HG03558 (cell line): ENCODE measurements around the gene ZNF22.

Experiments
- ATAC-seq: cut with Tn5 transposase; IDR thresholded peaks from one replicate; pipeline ENCODE4 v1.9.1; 2021; ENCODE audit warnings: moderate number of reproducible peaks; ENCODE audit not compliant: unreplicated experiment; ENCODE audit errors: extremely low read depth

The ZNF22 gene

DNA sequence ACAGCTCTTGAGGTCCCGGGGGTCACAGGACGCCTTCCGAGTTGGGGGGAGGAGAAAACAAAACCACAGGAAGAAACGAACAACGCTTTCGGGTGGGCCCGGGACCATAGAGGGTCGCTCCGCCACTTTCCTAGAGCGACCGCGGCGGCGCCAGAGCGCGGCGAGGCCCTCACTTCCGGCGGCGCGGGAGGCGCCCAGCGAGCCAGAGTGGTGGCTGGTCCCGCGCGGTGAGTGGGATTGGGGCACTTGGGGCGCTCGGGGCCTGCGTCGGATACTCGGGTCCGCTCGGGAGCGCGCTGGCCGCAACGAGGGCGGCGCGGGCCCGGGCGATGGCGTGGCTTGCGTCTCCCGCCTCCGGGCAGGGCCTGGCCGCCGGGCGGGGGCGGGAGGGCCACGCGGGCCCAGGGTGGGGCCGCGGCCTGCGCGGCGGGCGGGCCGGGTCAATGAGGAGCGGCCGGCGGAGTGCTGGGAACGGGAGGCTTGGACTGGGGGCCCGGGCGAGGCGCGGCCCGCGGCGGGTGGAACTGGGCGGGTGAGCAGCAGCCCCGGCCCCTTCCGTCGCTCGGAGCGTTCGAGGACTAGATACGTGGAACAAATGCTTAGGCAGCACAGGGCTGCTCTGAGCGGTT lies at the start of gene ZNF22:
Gene ZNF22, plus strand, starts transcription at position 172 of the 629 bp plus-strand sequence. CDS start 2,446 bp downstream, outside the sequence.
- ATAC-seq: peak; percentile 44

DNA sequence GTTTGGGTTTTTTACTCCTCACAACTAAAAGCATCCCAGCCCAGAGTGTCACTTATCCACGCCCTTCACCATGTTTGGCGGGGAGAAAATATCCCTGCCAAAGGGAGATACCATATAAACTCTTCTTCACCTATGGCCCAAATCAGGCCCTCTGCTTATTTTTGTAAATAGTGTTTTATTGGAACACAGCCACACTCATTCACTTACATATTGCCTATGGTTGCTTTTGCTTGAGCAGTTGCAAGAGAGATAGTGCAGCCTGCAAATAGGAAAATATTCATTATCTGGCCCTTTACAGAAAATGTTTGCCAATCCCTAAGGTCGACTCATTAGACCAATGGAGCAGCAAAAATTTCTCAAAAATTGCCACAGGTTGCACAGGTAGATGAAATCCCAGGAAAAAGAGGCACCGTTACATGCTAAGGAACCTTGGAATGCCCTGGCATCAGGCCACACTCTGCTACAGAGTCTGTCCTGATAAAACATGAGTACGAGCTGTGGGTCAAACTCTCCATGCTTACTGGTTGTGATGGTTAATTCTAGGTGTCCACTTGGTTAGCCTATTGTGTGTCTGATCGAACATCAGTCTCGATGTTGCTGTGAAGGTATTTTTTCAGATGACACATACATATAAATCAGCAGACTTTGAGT lies 49.0 kb upstream of the ZNF22 start:
- no peak for ATAC-seq

DNA sequence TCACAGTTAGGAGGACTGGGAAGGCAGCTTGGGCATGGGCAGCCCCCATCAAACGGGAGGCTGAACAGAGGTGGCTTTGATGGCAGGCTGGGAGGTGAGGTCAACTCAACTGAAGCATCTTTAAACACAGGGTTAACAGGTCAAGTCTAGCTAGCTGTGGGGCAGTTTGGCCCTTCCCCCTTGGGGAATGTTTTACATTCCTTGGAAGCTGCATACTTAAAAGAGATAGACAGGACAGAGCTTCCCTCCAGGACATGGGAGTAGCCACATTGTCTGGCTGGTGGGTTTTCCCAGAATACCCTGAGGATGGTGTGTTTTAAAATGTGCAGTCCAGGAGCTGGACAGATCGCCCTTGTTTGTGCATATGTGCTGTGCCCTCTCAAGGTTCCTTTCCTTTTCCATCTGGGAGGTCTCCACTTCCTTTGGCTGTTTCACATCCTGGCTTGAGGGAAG lies 47.9 kb upstream of the ZNF22 start:
- no peak for ATAC-seq

DNA sequence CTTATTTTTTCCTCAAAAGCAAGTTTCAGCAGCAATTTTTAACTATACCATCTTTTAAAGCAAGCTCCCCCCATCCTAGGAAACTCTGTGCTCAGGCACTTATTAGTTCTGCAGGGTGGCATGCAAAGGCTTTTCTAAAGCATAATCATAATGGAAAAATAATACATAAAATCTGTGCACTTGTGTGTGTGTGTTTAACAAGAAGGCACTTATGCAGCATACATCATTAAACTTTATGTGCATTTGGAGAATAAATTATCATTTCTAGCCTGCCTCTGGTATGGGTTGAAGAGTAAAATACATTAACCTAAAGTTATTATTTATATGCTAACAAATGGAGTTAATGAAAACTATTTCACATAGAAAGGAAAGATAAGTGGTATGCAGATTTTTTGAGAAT lies 46.7 kb upstream of the ZNF22 start:
- ATAC-seq: no peak

DNA sequence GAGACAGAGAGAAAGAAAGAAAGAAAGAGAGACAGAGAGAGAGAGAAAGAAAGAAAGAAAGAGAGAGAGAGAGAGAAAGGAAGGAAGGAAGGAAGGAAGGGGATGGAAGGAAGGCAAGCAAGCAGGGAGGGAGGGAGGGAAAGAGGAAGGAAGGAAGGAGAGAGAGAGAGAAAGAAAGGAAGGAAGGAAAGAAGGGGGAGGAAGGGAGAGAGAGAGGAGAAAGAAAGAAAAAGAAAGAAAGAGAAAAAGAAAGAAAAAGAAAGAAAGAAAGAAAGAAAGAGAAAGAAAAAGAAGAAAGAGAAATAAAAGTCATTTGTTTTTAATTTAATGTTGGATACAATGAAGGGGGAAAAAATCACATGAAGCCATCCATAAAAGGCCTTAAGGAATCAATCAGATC lies 45.8 kb upstream of the ZNF22 start:
- ATAC-seq: no peak

DNA sequence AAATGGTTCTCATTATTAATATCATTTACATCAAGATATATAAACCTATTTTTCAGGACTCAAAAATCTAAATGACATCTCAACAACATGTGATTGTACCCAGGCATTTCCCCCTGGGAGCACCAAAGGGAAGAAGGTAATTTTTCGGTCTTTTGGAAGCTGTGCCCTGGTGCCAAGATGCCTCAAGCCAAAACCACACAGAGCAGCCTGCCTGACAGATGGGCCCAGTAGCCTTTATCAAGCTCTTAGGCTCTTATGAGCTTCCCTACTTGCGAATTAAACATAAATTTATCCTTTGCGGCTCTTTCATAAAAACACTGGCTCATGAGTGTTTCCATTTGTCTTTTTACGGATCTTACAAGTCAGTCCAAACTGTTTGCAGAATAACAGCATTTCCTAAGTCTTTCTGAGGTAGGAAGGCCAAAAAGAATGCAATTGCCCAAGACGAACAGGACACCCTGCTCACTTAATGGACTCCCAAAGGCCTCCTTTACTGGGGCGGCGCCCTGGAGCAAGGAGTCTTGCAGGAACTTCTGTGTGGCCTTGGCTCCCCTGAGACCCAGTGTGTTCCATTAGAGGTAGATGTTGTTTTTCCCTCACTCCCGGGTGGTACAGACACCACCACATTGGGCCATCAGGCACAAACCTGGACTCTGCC lies 45.2 kb upstream of the ZNF22 start:
- no peak for ATAC-seq

DNA sequence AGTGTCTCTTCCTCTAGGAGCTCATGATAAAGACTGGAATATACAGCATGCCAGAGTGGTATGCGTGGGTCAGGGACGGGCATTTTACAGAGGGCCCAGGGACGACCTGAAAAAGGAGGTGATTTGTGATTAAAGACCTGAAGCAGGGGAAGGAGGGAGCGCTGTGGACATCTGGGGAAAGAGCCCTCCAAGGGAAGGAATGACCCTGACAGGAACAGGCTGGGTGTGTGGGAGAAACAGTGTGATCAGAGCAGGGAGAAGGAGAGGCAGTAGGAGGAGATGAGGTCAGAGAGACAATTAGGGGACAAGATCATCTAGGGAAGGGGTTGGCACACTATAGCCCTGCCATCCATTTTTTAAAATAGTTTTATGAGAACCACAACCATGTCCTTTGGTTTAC lies 44.5 kb upstream of the ZNF22 start:
- ATAC-seq: no peak

DNA sequence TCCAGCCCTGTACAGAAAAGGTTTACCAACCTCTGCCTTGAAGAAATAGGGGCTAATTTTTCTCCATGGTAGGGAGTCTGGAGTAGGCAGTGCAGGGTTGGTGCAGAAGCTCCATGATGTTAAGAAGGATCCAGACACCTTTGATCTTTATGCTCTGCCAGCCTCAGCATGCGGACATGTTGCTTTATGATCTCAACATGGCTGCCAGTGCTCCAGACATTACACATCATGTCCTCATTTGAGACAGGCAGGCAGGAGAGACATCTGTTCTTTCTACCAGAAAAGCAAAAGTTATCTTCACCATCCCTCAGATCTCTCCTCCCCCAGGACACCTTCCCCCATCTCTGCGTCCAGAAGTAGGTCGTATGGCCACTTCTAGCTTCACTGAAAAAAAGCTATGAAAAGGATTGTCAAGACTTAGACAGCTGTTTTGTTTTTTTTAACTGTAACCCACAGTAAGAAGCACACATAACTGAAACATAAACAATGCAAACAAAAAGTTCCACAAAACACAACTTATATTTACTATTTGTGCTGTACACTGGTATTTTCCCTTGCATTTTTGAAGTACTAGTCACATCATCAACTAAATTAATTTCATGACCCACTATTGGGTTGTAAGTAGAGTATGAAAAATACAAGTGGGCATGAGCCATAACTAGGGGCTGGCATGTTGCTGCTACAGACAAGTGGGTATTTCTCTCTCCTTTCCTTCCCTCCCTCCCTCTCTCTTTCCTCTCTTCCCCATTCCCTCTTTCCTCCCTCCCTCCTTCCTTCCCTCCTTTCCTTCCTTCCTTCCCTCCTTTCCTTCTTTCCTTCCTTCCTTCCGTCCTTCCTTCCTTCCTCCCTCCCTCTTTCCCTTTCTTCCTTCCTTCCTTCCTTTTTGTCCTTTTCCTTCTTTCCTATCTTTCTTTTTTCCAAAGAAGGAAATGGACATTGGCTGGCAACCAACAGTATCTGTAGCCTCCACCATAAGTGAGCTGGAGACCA lies 43.7 kb upstream of the ZNF22 start:
- no peak for ATAC-seq

DNA sequence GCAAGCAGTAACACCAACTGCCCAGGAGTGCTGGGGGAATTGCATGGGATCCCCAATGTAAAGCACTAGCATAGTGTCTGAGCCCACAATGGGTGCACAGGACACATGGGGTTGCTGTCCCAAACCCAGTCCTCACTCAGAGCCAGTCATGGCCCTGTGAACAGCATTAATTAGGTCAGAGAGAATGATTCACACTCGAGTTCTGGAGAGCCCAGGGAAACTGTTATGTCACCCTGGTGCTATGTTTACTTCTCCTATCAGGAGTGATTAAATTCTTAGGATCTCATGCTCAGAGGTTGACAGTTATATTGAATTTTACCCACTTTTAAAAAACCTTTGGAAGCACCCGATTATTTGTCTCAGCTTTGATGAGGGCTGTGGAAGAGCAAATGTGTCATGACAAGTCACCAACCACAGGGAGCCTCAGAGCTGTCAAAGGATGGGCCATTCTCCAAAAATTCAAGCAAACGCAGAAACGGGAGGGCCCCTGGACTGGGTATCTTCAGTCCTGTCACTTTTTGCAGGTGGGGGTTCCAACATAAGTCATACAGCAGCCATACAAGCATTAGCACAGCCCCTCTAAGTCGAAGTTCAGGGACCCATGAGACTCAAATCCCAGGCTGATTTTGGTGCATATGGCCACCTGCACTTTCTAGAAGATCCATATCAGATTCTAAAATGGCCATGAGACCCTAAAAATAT lies 42.4 kb upstream of the ZNF22 start:
- no peak for ATAC-seq

DNA sequence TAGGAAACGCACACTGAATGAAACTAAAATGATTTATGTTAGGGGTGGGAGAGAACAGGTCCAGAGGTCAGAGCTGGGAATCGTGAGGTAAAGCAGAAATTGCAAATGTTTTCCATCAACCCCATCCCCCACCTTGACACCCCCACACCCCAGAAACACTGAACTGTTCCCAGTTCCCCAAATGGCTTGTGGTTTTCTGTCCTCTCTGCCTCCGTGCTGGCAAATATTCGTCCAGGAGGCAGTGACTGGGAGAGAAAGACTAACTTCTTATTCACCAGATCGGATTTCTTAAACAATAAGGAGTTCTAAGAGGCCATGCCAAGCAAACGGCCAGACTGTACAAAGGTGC lies 41.9 kb upstream of the ZNF22 start:
- ATAC-seq: no peak

DNA sequence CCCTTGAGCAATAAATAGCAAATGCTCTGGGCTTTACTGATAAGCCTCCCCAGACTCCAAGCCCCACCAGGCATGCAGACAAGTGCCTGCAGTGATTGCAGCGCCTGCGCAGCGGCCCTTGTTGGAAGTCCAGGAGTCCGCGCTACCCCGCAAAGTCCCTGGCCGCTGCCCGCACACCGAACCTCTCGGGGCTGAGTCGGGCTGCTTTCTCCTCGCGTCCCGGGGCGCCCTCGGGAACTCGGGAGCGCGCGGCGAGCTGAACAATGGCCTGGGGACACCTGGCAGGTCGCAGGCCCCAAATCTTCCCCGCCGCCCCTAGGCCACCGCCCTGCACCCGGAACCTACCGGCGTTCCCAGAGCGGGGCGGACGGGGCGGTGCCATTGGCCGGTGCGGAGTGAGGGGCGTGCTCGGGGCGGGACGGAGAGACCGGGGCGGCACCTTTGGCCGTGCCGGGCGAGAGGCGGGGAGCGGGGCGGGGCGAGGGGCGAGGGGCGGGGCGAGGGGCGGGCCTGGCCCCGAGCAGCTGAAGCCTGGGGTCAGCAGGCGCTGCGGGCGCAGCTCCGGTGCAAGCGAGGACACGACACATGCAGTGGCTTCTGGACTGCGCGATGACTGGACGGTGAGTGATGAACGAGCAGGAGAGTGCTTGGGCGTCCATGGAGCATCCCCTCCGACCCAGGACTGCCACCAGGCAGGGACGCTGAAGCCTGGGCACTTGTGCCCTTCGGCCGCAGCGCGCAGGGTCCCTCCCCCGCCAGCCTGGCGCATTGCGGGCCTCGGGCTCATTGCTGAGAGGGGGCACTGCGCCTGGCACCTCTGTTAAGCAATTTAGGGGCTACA lies 41.3 kb upstream of the ZNF22 start, which contains the start of gene RASSF4:
Gene RASSF4, plus strand, starts transcription at position 556 of the 841 bp plus-strand sequence. CDS start 10,401 bp downstream, outside the sequence.
- peak; percentile 87 for ATAC-seq

DNA sequence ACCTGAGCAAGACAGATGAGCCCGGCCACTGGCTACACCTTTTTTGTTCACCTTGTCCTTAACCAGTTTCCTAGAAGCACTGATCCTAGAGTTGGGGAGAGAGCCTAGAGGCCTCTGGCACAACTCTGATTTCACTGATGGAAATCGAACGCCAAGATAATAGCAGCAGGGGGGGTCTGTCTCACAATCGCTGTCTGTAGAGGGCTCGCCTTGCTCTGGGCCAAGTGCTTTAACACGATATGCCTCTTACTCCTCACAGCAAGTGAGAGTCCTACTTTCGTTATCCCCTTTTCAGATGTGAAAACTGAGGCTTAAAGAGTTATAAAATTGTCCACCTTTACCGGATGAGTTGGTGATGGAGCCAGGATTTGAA lies 40.6 kb upstream of the ZNF22 start:
- no peak for ATAC-seq

DNA sequence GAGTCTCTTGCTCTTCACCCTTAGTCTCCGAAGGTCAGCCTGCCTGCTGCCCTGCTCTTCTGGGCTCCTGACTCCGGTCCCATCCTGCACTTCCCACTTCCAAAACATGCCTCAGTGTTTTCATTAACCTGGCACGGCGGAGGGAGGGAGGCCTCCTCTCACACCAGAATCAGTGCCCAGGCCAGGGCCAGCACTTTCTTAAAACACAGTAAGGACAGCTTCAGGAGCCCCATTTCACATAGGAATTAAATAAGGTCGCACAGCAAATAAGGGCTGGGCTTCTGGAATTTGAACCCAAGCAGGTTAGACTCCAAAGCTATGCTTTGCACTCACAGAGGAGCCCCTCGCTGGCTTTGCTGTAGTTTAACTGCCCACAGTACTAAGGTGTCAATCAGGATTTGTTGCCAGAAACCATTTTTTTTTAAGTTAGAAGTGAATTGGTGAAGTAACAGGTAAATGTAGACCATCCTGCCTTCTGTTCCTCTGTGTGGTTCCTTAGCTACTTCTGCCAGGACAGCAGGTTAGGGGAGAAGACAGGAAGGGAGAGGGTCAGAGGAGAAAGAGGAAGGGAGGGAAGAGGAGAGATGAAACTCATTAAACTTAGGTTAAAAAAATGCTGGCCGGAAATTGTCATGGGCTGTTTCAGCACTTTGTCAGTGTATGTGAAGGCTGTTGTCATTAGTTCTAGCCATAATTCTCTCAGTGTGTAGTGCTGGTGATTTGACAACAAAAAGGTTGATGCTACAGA lies 40.1 kb upstream of the ZNF22 start:
- ATAC-seq: no peak

DNA sequence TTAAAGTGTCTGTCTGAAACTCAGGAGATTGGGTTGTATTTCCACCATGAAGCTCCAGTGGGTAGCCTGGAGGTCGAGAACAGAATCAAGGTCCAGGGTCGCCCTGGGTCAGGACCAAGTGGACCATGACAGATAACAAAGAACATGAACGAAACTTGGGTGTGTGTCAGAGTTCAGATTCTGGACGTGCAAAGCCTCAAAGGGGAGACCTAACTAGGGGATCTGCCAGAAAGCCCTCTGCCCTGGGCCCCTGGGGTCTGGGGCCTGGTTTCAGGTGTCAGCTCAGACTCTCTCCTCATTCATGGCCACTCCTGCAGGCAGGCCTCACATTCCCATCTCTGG lies 39.5 kb upstream of the ZNF22 start:
- ATAC-seq: no peak

DNA sequence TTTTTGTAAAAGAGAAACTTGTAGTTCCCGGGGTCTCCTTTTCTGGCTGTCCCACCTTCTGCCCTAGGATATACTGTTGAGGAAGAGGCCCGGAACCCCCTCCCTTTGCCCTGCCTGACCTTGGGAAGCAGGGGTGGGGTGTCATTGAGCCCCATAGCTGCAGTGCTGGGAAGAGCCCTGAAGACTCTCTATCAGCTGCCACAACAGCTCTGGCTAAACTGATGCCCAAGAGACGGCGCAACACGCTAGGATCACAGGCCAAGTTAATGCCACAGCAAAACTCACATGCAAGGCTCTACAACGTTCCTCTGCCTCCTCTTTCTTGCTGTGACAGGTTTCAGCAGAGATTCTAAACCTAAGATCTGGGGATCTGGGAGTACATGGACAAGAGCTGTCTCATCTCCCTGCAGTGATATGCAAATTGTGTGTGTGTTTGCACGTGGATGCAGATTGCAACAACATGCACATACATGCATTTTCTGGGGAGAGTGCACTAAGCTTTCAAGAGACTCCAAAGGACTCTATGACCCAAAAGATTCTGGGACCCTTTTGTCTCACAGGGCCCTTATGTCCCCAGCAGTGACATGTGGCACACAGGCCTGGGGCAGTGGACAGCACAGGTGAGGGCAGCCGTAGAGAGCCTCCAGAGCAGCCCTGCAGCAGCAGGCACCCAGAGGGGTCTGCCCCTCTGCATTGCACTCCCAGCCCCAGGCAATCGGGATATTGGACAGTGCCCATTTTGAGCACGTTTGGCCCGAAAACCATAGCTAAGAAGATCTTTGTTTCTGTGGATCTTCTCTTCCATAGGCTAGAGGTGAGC lies 38.6 kb upstream of the ZNF22 start:
- ATAC-seq: no peak

DNA sequence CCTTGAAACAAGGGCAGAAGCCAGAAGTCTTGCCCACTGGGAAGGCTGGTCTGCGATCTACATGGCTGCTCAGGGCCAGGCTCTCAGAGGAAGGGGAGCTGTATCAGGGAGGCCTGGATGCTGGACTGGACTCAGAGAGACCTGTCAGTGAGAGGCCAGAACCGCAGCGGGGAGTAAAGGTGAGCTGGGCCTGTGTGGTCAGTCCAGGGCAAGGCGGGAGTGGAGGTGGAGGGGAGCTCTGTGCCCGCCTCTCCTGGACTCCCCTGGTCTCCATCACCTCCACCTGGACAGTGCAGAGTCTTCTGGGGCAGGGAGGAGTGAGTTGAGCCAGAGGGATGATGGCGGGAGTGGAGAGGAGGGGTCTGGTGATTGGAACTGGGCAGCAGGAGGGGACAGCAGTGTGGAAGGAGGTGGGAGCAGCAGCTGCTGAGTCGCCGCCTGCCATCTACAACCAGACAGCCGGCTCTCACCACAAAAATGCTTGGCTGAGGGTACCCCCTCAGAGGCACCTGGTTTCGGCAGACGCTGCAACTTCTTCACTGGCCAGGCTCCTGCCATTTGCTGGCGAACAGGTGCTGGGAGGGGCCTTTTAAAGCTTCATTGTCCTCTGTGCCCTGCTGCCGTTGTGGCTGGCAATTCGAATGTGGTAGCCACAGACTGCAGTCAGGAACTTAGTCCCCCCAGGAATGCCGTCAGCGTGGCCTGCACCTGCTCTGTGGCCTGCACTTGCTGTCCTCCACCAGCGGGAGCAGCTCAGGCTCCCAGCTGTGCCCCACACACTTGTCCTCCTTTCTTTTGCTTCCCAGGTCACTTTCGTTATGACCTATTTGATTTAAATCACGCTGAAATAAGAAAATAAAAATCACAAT lies 37.6 kb upstream of the ZNF22 start:
- ATAC-seq: no peak
